ENCODE data around the gene CPN2.

Gene CPN2

DNA sequence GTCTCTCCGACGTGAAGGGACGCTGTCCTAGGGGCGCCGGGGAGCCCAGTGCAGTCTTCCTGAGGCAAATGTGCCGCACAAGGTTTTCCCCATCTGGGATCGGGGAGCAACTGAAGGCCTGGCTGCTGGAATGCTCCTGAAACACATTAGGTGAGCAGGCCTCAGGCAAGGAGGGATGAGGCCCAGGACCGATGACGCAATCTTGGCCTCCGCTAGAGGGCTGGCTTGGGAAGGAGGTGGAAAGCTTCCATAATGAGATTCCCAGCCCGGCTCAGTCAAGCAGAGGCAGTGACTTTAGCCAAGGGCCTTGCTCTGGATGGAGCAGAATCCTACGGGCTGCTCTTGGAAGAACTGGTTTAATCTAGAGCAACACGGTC is 50.8 kb downstream of the CPN2 start:
- Histone ChIP-seq H3K9me3 (ENCODE audit: control insufficient read depth, low read length) (no peaks in the 10 kb centered on the region), H3K27me3 (replicated peaks; ENCODE audit: control insufficient read depth, insufficient read depth, low read length) (peaks cover 23% of the 10 kb centered on the region), H3K9ac (ENCODE audit: low read length) (no peak overlapping the region), H3K4me3 (ENCODE audit: low read length) (no peak overlapping the region), H3K36me3 (ENCODE audit: control insufficient read depth, insufficient read depth, low read length, severe bottlenecking) (no peaks in the 10 kb centered on the region), H3K4me1 (ENCODE audit: control insufficient read depth, insufficient read depth, low read length) (peaks cover 23% of the 10 kb centered on the region)
- peak; percentile 60 for DNase-seq (ENCODE audit: low read depth)

DNA sequence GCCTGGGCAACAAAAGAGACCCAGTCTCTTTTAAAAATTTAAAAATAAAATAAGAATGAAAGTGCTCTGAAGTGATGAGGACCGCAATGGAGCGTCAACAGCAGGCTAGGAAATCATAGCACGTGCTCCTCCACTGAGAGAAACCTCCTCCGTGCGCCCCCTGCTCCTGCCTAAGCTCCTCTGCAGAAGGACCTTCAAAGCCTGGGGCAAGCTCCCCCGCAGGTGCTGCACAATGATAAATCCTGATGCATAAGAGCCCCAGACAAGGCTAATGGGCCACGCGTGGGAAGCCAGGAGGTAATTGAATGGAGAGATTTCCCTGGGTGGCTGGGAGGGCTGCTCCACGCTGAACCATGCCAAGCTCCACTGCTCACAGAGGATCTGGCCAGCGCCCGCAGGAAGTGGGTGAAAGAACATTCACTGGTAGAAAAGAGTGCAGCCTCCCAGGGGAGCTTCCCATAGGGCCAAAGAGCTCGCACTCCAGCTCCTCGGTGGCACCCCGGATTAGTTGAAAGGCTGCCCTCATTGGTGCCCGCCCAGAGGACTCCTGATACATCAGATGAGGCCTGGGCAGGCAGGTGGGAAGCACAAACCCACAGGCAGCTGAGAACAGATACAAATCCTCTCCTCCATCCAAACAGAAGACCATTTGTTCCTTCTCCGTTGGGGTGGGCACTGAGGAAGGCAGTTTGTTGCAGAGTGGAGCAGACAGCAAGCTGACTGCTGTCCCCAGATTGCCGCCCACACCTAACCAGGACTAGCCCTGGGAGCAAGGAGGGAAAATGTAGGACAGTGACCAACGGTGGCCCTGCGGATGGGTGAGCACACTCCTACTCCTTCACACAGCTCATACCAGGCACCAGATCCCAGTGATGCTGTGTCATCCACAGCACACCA is 52.5 kb downstream of the CPN2 start:
- H3K4me3 ChIP-seq (ENCODE audit: low read length), result no peak overlapping the region
- H3K27me3 ChIP-seq (replicated peaks; ENCODE audit: control insufficient read depth, insufficient read depth, low read length), result peaks cover 7% of the 10 kb centered on the region
- no peak for DNase-seq (ENCODE audit: low read depth)
- H3K36me3 ChIP-seq (ENCODE audit: control insufficient read depth, insufficient read depth, low read length, severe bottlenecking), result no peaks in the 10 kb centered on the region
- H3K9me3 ChIP-seq (ENCODE audit: control insufficient read depth, low read length), result no peaks in the 10 kb centered on the region
- no peak overlapping the region for H3K9ac ChIP-seq (ENCODE audit: low read length)
- H3K4me1 ChIP-seq (ENCODE audit: control insufficient read depth, insufficient read depth, low read length), result peaks cover 23% of the 10 kb centered on the region

DNA sequence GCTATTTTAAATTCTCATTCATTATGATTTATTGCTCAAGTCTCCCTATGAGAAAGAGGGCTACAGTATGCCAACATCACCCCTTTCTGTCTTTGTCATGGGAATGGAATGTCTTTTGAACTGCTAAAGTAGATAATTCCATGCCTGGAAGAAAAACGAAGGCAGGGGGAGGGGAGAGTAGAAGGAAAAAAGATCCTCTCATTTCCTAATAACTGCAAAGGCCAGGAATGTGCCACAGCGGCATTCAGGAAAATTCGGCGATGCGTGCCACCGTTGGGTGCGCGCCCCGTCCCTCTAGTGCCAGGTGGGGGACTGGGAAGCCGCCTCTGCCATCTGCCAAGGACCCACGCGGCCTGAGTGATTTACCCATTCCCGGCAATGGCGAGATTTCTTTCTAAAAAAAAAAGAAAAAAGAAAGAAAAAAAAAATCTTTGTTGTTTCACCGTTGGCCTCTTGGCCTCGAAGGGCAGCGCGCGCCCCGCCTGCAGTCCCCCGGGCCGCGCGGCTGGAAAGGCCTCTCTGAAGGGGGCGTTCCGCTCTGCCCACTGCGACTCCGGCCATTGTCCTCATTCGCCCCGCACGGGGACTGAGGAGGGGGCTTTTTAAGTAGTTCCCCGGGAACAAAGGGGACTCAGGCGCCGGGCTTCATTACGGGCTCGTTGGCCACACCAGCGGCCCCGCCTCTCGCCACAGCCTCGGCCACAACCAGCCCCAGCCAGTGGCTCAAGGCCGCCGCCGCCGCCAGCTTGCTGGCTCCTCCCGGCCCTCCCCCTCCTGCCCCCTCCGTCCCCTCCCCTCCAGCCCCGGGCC is 54.5 kb downstream of the CPN2 start:
- peak overlapping the region; percentile 42 for H3K4me3 ChIP-seq (ENCODE audit: low read length)
- DNase-seq (ENCODE audit: low read depth), result peak; percentile 75
- no peaks in the 10 kb centered on the region for H3K9me3 ChIP-seq (ENCODE audit: control insufficient read depth, low read length)
- no peaks in the 10 kb centered on the region for H3K27me3 ChIP-seq (replicated peaks; ENCODE audit: control insufficient read depth, insufficient read depth, low read length)
- H3K36me3 ChIP-seq (ENCODE audit: control insufficient read depth, insufficient read depth, low read length, severe bottlenecking), result no peaks in the 10 kb centered on the region
- H3K9ac ChIP-seq (ENCODE audit: low read length), result peak overlapping the region; percentile 59
- H3K4me1 ChIP-seq (ENCODE audit: control insufficient read depth, insufficient read depth, low read length), result peaks cover 23% of the 10 kb centered on the region

DNA sequence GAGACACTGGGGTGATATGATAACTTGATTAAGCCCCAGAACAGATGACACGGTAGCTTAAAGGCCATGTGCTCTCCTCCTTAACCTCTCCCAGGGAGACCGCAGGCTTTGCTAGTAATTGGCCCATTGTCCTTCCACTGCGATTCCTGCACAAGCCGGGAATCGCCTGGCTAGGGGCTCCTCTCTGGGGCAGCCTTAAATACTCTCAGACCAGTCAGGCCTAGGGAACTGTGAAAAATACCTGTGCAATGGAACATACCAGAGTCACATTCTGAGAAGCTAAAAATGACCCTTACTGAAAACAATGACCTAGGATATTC is 56.3 kb downstream of the CPN2 start:
- no peak overlapping the region for H3K4me3 ChIP-seq (ENCODE audit: low read length)
- H3K9me3 ChIP-seq (ENCODE audit: control insufficient read depth, low read length), result peaks cover 5% of the 10 kb centered on the region
- H3K4me1 ChIP-seq (ENCODE audit: control insufficient read depth, insufficient read depth, low read length), result peaks cover 17% of the 10 kb centered on the region
- no peak for DNase-seq (ENCODE audit: low read depth)
- no peak overlapping the region for H3K9ac ChIP-seq (ENCODE audit: low read length)
- H3K27me3 ChIP-seq (replicated peaks; ENCODE audit: control insufficient read depth, insufficient read depth, low read length), result no peaks in the 10 kb centered on the region
- no peaks in the 10 kb centered on the region for H3K36me3 ChIP-seq (ENCODE audit: control insufficient read depth, insufficient read depth, low read length, severe bottlenecking)

DNA sequence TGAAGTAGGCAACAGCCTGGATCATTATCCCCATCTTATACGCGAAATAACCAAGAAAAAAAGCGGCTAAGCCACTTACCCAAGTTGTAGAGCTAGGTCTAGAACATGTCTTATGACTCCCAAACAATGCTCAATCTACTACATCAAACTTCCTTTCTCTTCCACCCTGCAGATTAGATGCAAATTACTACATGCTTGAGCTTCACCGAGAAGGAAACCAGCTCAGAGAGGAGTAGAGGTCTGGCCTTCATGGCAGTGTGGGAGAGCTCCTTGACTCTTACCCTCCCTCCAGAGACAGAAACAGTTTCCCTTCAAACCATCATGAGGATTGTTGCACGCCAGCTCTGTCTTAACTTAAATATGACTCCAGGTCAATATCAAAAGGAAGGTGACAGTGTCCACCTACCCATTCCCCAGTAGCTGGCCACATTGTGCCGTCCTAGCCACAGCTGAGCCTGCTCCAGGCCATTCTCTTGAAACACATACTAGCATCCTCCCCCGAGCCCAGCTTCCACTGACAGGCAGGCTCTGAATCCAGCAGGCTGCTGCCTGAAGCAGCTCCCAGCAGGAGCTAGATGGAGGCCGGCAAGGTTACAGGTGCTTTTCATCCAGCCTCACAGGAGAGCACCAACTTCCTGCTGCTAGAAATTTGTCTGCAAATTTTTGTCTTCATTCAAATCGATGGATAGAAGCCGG is 56.8 kb downstream of the CPN2 start:
- H3K9me3 ChIP-seq (ENCODE audit: control insufficient read depth, low read length), result peaks cover 5% of the 10 kb centered on the region
- no peaks in the 10 kb centered on the region for H3K27me3 ChIP-seq (replicated peaks; ENCODE audit: control insufficient read depth, insufficient read depth, low read length)
- H3K36me3 ChIP-seq (ENCODE audit: control insufficient read depth, insufficient read depth, low read length, severe bottlenecking), result no peaks in the 10 kb centered on the region
- no peak overlapping the region for H3K9ac ChIP-seq (ENCODE audit: low read length)
- H3K4me1 ChIP-seq (ENCODE audit: control insufficient read depth, insufficient read depth, low read length), result peaks cover 17% of the 10 kb centered on the region
- DNase-seq (ENCODE audit: low read depth), result no peak
- no peak overlapping the region for H3K4me3 ChIP-seq (ENCODE audit: low read length)

DNA sequence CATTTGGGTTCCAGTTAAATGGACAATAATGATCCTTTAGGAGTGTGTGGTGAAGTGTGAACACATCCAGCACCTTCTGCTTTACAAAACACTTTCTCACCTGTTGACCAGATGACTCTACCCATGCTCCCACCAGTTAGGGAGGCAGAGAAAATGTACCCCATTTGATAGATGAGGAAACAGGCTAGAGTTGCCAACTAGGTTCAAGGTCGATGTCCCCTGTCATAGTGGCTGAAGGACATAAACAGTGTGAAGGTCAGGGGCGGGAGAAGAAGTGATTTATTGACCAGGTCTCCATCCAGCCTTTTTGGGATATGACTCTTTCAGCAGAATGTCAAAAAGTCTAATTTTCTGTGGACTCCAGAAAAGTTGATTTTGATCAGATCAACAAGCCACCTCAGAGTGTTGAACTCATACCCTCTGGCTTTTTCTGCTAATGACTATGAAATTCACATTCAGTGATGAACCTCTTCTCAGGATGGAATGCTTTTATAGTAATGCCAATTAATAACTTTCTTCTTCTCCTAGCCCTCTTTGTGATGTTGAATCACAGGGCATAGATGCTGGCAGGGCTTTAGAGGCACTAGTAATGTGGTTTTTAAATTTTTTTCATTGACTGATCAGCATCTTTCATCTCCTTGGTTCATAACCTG is 57.5 kb downstream of the CPN2 start:
- H3K9me3 ChIP-seq (ENCODE audit: control insufficient read depth, low read length), result peaks cover 5% of the 10 kb centered on the region
- no peaks in the 10 kb centered on the region for H3K27me3 ChIP-seq (replicated peaks; ENCODE audit: control insufficient read depth, insufficient read depth, low read length)
- H3K9ac ChIP-seq (ENCODE audit: low read length), result no peak overlapping the region
- H3K4me1 ChIP-seq (ENCODE audit: control insufficient read depth, insufficient read depth, low read length), result peaks cover 17% of the 10 kb centered on the region
- H3K36me3 ChIP-seq (ENCODE audit: control insufficient read depth, insufficient read depth, low read length, severe bottlenecking), result no peaks in the 10 kb centered on the region
- DNase-seq (ENCODE audit: low read depth), result no peak
- H3K4me3 ChIP-seq (ENCODE audit: low read length), result no peak overlapping the region

DNA sequence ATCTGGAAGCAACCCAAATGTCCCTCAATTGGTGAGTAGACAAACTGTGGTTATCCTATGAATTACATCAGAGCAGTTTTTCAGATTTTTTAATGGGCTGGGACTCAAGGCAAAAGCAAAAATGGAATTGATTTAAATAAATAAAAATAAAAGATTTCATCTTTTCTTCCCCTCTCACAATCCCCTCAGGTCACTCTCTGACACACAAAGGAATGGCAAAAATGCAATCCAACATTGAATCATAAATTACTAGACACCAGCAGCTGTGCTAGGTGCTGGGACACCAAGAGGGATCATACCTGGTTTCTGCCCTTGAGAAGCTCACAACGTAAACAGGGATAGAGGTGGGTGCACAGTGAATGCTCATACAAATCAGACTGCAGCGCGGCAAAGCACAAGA is 58.8 kb downstream of the CPN2 start:
- Histone ChIP-seq H3K4me3 (ENCODE audit: low read length) (no peak overlapping the region), H3K4me1 (ENCODE audit: control insufficient read depth, insufficient read depth, low read length) (peaks cover 12% of the 10 kb centered on the region), H3K9ac (ENCODE audit: low read length) (no peak overlapping the region), H3K9me3 (ENCODE audit: control insufficient read depth, low read length) (peaks cover 5% of the 10 kb centered on the region), H3K27me3 (replicated peaks; ENCODE audit: control insufficient read depth, insufficient read depth, low read length) (peaks cover 3% of the 10 kb centered on the region), H3K36me3 (ENCODE audit: control insufficient read depth, insufficient read depth, low read length, severe bottlenecking) (no peaks in the 10 kb centered on the region)
- no peak for DNase-seq (ENCODE audit: low read depth)
